K562 (cell line): ENCODE results near the gene AGPAT2. TPM values are rescaled to one million over a fixed set of nuclear protein-coding genes. Genes with fewer than 3 reads are reported as not detected.

Experiments used
- ARID4B ChIP-seq: sonication (generic); formaldehyde crosslinking; IDR thresholded peaks from 2 replicates; pipeline ENCODE4 v1.8.0; 2022; ENCODE audit warnings: mild to moderate bottlenecking, missing genetic modification reagents
- DACH1 ChIP-seq: fragments of 450-650 bp; IDR thresholded peaks from 2 replicates; pipeline ENCODE4 v1.6.1; 2018; ENCODE audit not compliant: partially characterized antibody
- EP300 ChIP-seq: IDR thresholded peaks from 2 replicates; pipeline ENCODE4 v1.6.1; 2012; ENCODE audit warnings: low read length, improper control_type of control experiment
- GATAD2A ChIP-seq: fragments of 450-650 bp; IDR thresholded peaks from 2 replicates; pipeline ENCODE4 v1.6.1; 2017
- KLF13 ChIP-seq: fragments of 450-650 bp; IDR thresholded peaks from 2 replicates; pipeline ENCODE4 v1.6.1; 2016; ENCODE audit warnings: missing genetic modification characterization, low read depth, mild to moderate bottlenecking, missing compliant biosample characterization, moderate library complexity, borderline replicate concordance
- LCOR ChIP-seq: sonication (generic); formaldehyde crosslinking; IDR thresholded peaks from 2 replicates; pipeline ENCODE4 v1.8.0; 2022; ENCODE audit warnings: mild to moderate bottlenecking, missing genetic modification reagents
- LEF1 ChIP-seq: fragments of 450-650 bp; IDR thresholded peaks from 2 replicates; pipeline ENCODE4 v1.6.1; 2016; ENCODE audit warnings: mild to moderate bottlenecking
- MIER1 ChIP-seq: fragments of 450-650 bp; IDR thresholded peaks from 2 replicates; pipeline ENCODE4 v1.6.1; 2016; ENCODE audit warnings: antibody characterized with exemption, mild to moderate bottlenecking, low read depth
- MXI1 ChIP-seq: IDR thresholded peaks from 2 replicates; pipeline ENCODE4 v1.6.1; 2011; ENCODE audit warnings: low read depth, mild to moderate bottlenecking, improper control_type of control experiment, low read length
- NFXL1 ChIP-seq: fragments of 450-650 bp; formaldehyde crosslinking; IDR thresholded peaks from 2 replicates; pipeline ENCODE4 v1.4.0; 2021; ENCODE audit warnings: mild to moderate bottlenecking
- PCBP1 ChIP-seq: fragments of 200-400 bp; formaldehyde crosslinking; IDR thresholded peaks from 2 replicates; pipeline ENCODE4 v1.6.1; 2018; ENCODE audit warnings: mild to moderate bottlenecking, low read depth, low read length; ENCODE audit not compliant: poor library complexity, severe bottlenecking
- RBM22 ChIP-seq: fragments of 200-400 bp; formaldehyde crosslinking; IDR thresholded peaks from 2 replicates; pipeline ENCODE4 v1.6.1; 2018; ENCODE audit warnings: low read length, low read depth; ENCODE audit not compliant: poor library complexity, severe bottlenecking
- SP2 ChIP-seq: IDR thresholded peaks from 2 replicates; pipeline ENCODE4 v1.6.1; 2011; ENCODE audit warnings: mild to moderate bottlenecking, low read depth, low read length, moderate library complexity; ENCODE audit not compliant: poor library complexity, severe bottlenecking; ENCODE audit errors: extremely low read depth
- ZC3H4 ChIP-seq: sonication (generic); formaldehyde crosslinking; IDR thresholded peaks from 2 replicates; pipeline ENCODE4 v1.9.0; 2021; ENCODE audit warnings: missing genetic modification reagents, borderline replicate concordance
- ZKSCAN1 ChIP-seq: fragments of 150-350 bp; IDR thresholded peaks from 2 replicates; pipeline ENCODE4 v1.6.1; 2016; ENCODE audit warnings: low read depth, low read length
- ZNF311 ChIP-seq: fragments of 250-450 bp; sonication (Bioruptor Pico); IDR thresholded peaks from 2 replicates; pipeline ENCODE4 v1.4.0; 2020; ENCODE audit warnings: mild to moderate bottlenecking, moderate library complexity
- ZNF354B ChIP-seq: fragments of 250-450 bp; sonication (Bioruptor Pico); IDR thresholded peaks from 2 replicates; pipeline ENCODE4 v1.4.0; 2020
- ZNF668 ChIP-seq: fragments of 250-450 bp; sonication (Bioruptor Pico); IDR thresholded peaks from 2 replicates; pipeline ENCODE4 v1.8.0; 2022; ENCODE audit warnings: mild to moderate bottlenecking, inconsistent platforms
- polyA plus RNA-seq, 8 experiments: library from polyadenylated mRNA; depleted of rRNA in 4 of 8; stranded (reverse) in 5 of 8; unstranded in 3 of 8; fragments of >200 nt; fragmentation: Nextera tagmentation in 2 of 8; fragmentation: Illumina TruSeq in 1 of 8; extraction: Ambion mirVana in 2 of 8; extraction: Trizol in 1 of 8; gene quantifications; 2 replicates each; pipeline versions ENCODE4 v1.2.1 to v1.2.3, GENCODE V29; 2011 to 2014; ENCODE audit warnings: inconsistent platforms in 1 of 8, missing spikeins in 1 of 8
- total RNA-seq, 7 experiments: library from RNA; depleted of rRNA in 6 of 7; stranded (reverse); fragments of >200 nt in 6 of 7; fragmentation: Illumina TruSeq in 2 of 7; extraction: Trizol in 2 of 7; gene quantifications; 2 replicates each; pipeline versions ENCODE4 v1.2.1 to v1.2.3, GENCODE V29; 2011 to 2021; ENCODE audit warnings: low replicate concordance in 1 of 7
- TF ChIP-seq, protein P1 (sequence below): fragments of 450-650 bp; formaldehyde crosslinking; IDR thresholded peaks from 2 replicates; pipeline ENCODE4 v1.4.0; 2020; ENCODE audit warnings: mild to moderate bottlenecking, moderate library complexity
- TF ChIP-seq, protein P2 (sequence below), 3 experiments: IDR thresholded peaks in 2 of 3; conservative IDR thresholded peaks in 1 of 3; 2 replicates each; pipeline ENCODE4 v1.5.1; 2011 to 2012; ENCODE audit warnings: low read length in 3 of 3, mild to moderate bottlenecking in 3 of 3, control low read depth in 2 of 3, improper control_type of control experiment in 1 of 3, inconsistent platforms in 1 of 3, low read depth in 1 of 3, mixed read lengths in 1 of 3, moderate library complexity in 1 of 3; ENCODE audit not compliant: insufficient read depth in 2 of 3

Gene AGPAT2
- total and polyA plus RNA-seq, 9 of the 15 experiments (the other 6 are each of a cell fraction or from before 2014, with no cell fraction given), result 0.13 to 54.5 (median 23.9) TPM

DNA sequence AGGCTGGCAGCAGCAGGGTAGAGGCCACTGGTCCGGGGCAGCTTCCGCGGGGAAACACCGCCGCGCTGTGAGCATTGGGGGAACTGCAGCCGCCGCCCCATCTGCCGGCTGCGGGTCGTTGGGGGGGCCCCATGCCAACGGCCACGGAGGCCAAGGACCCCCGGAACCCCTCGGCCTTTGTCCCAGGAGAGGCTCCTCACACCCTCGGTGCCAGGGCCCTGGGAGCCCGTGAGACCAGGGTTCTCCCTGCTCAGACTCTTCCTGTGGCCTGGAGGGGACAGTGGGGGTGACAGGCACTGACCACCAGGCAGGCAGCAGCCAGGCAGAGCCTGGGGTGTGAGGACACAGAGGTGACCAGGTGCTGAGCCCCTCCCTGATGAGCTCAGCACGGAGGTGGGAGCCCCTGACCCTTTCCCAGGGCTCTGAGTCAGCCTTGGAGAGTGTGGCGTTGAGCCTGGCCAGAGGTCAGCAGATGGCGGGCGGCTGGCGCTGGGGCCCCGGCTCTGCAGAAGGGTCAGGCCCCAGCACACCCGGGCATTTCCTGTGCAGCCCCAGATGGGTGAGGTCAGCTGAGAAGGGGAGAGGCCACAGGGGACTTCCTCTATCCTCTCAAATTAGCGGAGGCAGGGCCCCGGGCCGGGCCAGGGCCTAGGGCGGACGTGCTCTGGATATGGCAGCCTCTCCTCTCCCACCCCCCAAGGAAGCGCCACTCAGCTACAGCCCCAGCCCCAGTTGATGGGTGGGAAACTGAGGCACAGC is 42.5 kb downstream of the AGPAT2 start (continued):
- TF ChIP-seq ARID4B (CRISPR knock-in tag) (peak; percentile 19; the same call in 1 of the 2 replicates), PCBP1 (peak; percentile 59), EP300 (peak; percentile 15; the same call in 1 of the 2 replicates), KLF13 (tag) (peak; percentile 72; the same call in 1 of the 2 replicates), DACH1 (no peak), ZNF311 (peak; percentile 34; the same call in 1 of the 2 replicates), MIER1 (no peak), SP2 (no peak), MXI1 (no peak), LCOR (CRISPR knock-in tag) (0 out of 2 replicates have a peak, but pooled peaks have one; percentile 56), ZNF668 (CRISPR knock-in tag) (0 out of 2 replicates have a peak, but pooled peaks have one; percentile 35), ZNF354B (CRISPR knock-in tag) (no peak), NFXL1 (no peak), LEF1 (no peak), RBM22 (no peak), GATAD2A (peak; percentile 15; the same call in 1 of the 2 replicates), ZC3H4 (CRISPR knock-in tag) (no peak), ZKSCAN1 (no peak)
- TF ChIP-seq, protein P1, sequence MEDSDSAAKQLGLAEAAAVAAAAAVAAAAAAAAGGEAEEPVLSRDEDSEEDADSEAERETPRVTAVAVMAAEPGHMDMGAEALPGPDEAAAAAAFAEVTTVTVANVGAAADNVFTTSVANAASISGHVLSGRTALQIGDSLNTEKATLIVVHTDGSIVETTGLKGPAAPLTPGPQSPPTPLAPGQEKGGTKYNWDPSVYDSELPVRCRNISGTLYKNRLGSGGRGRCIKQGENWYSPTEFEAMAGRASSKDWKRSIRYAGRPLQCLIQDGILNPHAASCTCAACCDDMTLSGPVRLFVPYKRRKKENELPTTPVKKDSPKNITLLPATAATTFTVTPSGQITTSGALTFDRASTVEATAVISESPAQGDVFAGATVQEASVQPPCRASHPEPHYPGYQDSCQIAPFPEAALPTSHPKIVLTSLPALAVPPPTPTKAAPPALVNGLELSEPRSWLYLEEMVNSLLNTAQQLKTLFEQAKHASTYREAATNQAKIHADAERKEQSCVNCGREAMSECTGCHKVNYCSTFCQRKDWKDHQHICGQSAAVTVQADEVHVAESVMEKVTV (CRISPR knock-in tag), result peak; percentile 56; the same call in 1 of the 2 replicates
- TF ChIP-seq, protein P2, sequence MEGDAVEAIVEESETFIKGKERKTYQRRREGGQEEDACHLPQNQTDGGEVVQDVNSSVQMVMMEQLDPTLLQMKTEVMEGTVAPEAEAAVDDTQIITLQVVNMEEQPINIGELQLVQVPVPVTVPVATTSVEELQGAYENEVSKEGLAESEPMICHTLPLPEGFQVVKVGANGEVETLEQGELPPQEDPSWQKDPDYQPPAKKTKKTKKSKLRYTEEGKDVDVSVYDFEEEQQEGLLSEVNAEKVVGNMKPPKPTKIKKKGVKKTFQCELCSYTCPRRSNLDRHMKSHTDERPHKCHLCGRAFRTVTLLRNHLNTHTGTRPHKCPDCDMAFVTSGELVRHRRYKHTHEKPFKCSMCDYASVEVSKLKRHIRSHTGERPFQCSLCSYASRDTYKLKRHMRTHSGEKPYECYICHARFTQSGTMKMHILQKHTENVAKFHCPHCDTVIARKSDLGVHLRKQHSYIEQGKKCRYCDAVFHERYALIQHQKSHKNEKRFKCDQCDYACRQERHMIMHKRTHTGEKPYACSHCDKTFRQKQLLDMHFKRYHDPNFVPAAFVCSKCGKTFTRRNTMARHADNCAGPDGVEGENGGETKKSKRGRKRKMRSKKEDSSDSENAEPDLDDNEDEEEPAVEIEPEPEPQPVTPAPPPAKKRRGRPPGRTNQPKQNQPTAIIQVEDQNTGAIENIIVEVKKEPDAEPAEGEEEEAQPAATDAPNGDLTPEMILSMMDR (IDR thresholded peaks at IDR 0.05 in 2 of 3, conservative IDR thresholded peaks at IDR 0.05 in 1 of 3; ENCODE audit: insufficient read depth in 2 of 3, low read depth in 1 of 3, low read length in 3 of 3), result peak; percentile 88 to 91 (median 90)
